NCI-H446 treated with DMSO at 0.1 percent for 48 hours (cell line): ENCODE measurements around the gene ZNF41.
A peak's percentile ranks its signal among the peaks of the same experiment; 100 is the strongest.
"Not testable (repeated sequence)": the region's sequence is repeated elsewhere in the genome, so short reads cannot be mapped to it uniquely, and the experiment has no call there.

Experiments
- DNase-seq: peaks from one replicate; lab custom pipeline; 2025; lab: John Stamatoyannopoulos, UW

The ZNF41 gene

GRCh38 chrX:47482512-47483305, at the start of gene ZNF41:
Gene ZNF41, minus strand, starts transcription at chrX:47483222. Its CDS starts 15,741 bp downstream, at chrX:47467481.
- peak; percentile 70 for DNase-seq

- DNase-seq: no peak
Measured at GRCh38 chrX:47530049-47530448, 47.0 kb upstream of the ZNF41 start.

- DNase-seq: no peak
Measured at GRCh38 chrX:47529548-47529947, 46.5 kb upstream of the ZNF41 start.

GRCh38 chrX:47523713-47524166, 40.7 kb upstream of the ZNF41 start:
- DNase-seq: no peak

- peak; percentile 42 for DNase-seq
Measured at GRCh38 chrX:47523297-47523696, 40.3 kb upstream of the ZNF41 start.

- DNase-seq: no peak
Measured at GRCh38 chrX:47518144-47518543, 35.1 kb upstream of the ZNF41 start.

GRCh38 chrX:47515941-47516665, 33.1 kb upstream of the ZNF41 start:
- DNase-seq: no peak

GRCh38 chrX:47514533-47515235, 31.7 kb upstream of the ZNF41 start:
- no peak for DNase-seq

- not testable (repeated sequence) for DNase-seq
Measured at GRCh38 chrX:47513034-47513965, 30.3 kb upstream of the ZNF41 start.

- not testable (repeated sequence) for DNase-seq
Measured at GRCh38 chrX:47512383-47512782, 29.4 kb upstream of the ZNF41 start.

GRCh38 chrX:47507153-47507867, 24.3 kb upstream of the ZNF41 start:
- no peak for DNase-seq

- no peak for DNase-seq
Measured at GRCh38 chrX:47503151-47503550, 20.1 kb upstream of the ZNF41 start.

- DNase-seq: no peak
Measured at GRCh38 chrX:47502316-47503125, 19.5 kb upstream of the ZNF41 start.

- DNase-seq: no peak
Measured at GRCh38 chrX:47501226-47502074, 18.4 kb upstream of the ZNF41 start.

GRCh38 chrX:47500554-47500953, 17.5 kb upstream of the ZNF41 start:
- no peak for DNase-seq

- DNase-seq: no peak
Measured at GRCh38 chrX:47499293-47499692, 16.3 kb upstream of the ZNF41 start.

GRCh38 chrX:47498411-47498810, 15.4 kb upstream of the ZNF41 start:
- DNase-seq: no peak

GRCh38 chrX:47497271-47497888, 14.4 kb upstream of the ZNF41 start:
- DNase-seq: no peak

GRCh38 chrX:47492133-47492532, 9.1 kb upstream of the ZNF41 start:
- DNase-seq: not testable (repeated sequence)
